HG03571 (cell line): ENCODE measurements around the gene GULP1.

ENCODE experiments used
- ATAC-seq: cut with Tn5 transposase; IDR thresholded peaks from one replicate; pipeline ENCODE4 v1.9.1; 2021; ENCODE audit not compliant: unreplicated experiment

The GULP1 gene

DNA sequence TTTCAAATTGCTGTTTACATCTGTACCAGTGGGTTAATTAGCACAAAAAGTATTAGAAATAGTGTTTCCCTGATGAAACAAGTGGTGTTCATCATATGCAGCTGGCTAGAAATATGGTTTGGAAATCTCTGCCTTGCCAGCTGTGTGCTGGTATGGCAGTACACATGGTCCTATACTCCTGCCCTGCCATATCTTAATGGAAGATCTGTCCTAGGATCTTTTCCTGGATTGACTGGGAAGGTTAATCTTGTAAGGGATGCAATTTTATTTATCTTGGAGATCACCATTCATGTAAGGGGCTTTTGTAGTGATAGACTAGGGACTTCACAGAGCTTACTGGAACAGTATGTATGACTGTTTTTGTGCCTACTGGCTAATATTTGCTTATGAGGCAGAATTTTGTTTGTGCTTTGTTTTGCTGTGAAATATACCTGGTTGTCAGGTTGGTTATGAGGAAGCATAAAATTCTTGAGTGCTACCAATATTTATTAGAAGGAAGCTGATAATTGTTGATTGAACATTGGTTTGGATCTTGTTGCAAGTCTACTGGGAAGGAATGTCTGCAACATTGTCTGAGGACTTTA is 73.5 kb downstream of the GULP1 start:
- ATAC-seq: no peak

DNA sequence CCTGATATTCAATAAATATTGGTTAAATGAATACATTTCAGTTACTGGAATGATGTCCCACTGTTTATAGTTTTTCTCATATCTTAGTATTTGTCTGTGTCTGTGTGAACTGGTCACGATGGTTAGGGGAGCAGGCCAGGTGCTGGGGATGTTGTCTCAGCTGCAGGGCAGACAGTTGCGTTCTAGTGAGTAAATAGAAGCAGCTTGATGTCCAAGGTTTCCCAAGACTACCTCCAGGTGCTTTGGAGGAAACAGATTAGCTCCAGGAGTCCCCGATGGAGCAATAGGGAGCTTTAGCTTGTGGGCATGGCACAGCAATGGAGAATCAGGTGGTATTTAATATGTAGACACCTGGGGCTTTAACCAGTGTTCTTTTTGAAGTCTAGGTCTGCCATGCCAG is 75.5 kb downstream of the GULP1 start:
- ATAC-seq: no peak

DNA sequence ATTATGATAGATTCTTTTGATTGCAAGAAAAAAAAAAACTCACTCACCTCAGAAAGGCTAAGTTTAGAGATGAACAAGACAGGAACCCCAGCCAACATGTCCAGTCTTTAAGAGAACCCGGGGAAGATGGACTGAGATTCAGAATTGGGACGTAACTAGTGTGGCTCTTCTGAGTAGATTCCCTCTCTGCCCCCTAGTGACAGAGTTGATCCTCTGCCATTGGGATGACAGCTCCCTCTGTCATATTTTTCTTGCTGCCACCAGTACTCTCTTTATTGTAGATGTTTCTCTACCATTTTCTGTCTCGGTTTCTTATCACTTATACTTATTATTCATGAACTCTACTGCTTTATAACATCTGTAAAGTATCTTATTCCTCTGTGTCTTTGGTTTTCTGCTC is 77.7 kb downstream of the GULP1 start:
- peak; percentile 66 for ATAC-seq

DNA sequence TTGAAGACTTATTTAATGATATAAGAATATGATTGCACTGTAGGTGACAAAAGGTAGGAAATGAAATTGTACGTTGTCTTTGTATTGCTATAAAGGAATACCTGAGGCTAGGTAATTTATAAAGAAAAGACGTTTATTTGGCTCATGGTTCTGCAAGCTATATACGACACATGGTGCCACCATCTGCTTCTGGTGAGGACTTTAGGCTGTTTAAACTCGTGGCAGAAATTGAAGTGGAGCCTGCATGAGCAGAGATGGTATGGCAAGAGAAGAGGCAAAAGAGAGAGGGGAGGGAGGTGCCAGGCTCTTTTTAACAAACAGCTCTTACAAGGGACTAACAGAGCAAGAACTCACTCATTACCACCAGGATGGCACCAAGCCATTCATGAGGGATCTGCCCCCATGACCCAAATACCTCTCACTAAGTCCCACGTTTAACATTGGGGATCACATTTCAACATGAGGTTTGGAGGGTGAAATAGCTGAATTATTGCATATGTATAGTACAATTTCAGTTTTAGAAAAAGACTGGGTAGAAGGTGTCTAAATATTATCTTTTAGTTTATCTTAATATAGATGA is 86.8 kb downstream of the GULP1 start:
- ATAC-seq: no peak

DNA sequence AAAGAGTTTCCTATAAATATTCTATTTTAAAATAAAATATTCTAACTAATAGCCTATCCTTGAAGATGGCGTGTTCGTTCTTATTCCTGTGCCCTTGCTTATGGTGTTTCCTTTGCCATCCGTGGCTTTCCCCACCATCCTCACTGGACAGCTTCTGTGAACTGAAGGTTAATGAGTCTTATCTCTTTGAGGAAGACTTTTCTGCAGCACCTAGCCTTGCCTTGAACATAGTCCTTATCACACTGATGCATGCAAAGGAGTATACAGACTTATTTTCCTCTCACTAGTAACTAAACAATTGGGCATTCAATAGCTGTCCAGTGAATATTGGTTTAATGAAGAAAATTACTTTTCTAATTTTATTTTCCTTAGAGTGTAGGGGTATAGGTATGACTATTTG is 88.1 kb downstream of the GULP1 start:
- no peak for ATAC-seq

DNA sequence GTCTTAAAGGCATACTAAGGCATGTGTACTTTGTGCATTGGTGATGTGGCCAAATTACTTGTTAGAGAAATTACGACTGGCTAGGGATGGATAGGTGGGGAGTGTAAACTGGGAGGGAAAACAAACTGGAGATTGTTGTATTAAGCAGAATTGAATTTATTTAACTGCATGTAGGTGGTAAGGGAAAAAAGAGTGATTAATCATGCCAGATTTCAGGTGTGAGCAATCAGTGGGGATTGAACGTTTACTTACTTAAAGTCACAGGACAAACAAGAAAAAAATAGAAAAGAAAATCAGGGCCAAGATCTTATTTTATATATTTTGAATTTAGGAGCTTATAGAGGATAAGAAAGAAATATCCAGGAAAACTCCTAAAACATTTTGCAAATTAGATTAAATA is 88.6 kb downstream of the GULP1 start:
- ATAC-seq: no peak

DNA sequence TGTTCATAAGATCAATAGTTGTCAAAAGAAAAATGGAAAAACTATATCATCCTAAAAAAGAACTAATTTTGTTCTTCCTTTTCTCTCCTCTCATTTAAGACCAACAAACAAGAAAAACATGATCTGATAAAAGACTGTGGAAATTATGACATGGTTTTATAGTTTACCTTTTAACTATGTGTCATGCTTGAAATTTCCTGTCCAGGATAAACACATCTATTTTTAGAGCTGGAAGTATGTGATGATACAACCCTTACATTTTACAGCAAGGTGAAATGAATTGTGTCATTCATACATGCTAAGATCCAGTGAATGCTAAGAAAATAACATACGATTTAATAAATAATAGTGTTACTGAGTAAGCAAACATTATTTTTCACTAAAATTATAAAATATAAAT is 89.9 kb downstream of the GULP1 start:
- ATAC-seq: no peak

DNA sequence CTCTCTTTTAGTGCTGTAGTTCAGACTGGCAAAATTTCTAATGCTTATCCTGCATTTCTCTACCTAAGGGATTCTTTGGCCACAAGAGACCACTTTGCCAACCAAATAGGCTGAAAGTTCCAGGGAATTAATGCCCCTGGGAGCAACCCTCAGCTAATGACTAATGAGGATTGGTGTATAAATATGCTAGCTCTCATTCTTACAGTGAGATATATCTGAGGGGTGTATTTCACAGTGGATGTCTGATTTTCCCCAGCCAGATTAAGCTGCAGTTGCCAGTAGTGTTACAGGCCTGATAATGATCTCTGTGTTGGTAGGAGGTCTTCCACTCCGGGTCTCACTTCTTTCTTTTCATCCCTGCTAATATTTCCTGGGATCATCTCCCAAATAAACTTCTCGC is 90.4 kb downstream of the GULP1 start:
- ATAC-seq: no peak

DNA sequence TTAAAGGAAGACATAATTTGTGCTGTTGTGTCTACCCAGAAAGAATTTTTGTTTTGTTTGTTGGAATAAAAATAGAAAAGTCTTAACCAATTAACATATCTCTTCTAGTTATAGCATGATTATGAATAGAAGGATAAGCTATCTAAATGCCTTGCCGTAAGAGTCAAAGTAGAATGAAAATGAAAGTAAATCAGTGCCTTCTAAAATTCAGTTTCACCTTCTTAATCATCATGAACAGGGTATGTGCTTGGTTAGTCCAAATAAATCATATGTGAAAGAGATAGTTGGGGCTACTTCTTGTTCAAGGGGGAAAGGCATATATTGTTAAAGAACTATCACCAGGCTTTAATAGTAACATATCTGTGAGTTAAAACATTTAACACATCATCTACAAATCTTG is 91.5 kb downstream of the GULP1 start:
- no peak for ATAC-seq

DNA sequence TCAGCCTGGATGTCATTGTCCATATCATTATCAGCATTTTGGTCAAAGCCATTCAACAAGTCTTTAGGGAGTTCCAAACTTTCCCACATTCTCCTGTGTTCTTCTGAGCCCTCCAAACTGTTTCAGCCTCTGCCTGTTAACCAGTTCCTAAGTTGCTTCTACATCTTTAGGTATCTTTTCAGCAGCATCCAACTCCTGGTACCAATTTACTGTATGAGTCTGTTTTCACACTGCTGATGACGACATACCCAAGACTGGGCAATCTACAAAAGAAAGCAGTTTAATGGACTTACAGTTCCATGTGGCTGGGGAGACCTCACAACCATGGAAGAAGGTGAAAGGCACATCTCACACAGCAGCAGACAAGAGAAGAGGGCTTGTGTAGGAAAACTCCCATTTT is 94.2 kb downstream of the GULP1 start:
- ATAC-seq: no peak

DNA sequence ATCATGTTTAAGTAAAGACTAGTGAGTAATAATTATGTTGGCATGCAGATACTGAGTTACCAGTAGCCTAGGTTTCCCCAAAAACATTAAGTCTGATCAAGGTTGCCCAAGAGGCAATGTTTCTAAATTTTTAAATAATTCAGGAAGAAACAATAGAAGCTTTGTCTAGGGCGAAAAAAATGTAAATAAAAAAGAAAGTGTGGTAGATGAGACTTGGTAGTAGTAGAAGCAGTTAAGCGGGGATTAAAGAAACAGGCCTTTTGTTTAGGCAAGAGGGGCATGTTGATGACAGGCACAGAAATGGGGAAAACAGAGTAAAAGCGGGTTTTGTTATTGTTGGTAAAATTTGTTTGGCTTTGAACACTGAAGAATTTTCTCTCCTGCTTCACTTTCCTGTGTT is 97.2 kb downstream of the GULP1 start:
- ATAC-seq: no peak

DNA sequence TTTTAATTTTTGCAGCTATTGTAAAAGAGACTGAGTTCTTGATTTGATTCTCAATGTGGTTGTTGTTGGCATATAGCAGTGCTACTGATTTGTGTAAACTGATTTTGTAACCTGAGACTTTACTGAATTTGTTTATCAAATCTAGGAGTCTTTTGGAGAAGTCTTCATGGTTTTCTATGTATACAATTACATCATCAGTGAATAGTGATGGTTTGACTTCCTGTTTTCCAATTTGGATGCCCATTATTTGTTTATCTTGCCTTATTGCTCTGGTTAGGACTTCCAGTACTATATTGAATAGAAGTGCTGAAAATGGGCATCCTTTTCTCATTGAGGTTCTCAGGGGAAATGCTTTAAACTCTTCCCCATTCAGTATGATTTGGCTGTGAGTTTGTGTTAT is 99.7 kb downstream of the GULP1 start:
- ATAC-seq: no peak

DNA sequence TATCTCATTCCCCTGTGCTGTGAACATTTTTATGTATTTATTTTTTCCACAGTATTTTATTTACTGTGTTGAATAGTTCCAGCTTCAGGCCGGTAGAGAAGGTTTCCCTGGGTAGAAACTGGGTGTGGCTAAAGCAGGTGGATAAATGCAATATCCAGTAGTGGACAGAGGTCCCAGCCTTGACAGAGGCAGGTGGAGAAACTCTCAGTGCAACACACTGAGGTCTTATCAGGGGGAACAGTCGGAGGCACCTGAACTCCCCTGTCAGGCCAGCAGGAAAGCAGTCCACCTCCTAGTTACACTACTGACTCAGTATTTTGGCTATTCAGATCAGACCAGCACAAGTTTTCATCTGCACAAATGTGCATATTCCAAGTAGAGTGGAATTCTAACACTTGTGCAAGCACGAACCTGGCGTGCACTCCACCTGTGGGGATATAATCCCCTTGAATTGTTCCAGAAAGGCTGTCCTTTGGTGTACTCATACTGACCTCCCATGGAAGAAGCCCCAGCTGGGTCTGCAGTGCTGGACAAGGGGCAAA is 103.3 kb downstream of the GULP1 start:
- no peak for ATAC-seq

DNA sequence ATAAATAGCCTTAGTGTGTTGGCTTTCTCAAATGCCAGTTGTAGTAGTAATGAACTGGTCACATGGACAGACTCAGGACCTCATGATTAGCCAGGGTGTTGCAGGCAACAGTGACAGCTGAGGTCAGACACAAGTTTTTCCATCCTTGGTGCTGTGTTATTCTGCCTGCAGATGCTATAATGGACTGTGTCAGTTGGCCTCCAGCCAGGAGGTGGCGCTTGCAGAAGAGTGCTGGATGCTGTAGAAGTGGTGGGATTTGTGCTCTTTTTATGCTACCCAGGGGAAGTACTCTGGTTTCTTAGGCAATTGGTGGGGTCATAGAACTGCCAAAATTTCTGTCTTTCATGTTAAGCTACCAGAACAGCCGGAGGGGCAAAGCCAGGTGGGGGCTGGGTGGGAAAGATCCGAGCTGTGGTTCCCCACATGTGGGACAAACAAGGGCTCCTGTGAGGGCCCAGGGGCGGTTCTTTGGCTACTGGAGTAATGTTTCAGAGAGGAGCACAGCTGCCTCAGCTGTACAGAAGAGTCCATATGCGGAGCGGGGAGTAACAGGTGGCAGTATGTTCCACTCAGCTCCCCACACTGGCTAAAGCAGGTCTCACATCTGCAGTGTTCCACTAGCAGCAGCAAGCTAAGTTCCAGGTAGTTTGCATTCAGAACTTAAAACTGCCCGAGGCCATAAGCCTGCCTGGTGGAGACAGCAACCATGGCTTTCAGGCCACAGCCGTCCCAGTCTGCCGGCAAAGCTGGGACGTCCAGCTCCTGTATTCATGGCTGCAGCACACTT is 104.4 kb downstream of the GULP1 start:
- ATAC-seq: no peak

DNA sequence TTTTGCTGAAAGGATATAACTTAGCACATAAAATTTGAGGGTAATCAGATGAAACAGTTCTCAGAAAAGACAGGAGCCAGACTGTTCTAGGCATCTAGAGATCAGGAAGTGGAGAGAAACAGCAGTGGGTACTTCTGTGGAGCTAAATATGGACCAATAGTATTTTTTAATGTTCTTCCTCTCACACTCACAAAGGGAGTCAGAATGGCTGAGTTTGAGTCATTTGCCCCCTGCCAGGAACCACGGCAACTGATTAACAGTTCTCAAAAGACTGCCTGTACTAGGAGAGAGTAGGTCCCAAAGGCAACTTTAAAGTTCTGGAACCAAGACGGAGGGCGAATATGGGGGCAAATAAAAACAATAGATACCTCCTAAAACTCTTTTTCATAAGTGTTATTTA is 107.5 kb downstream of the GULP1 start:
- no peak for ATAC-seq

DNA sequence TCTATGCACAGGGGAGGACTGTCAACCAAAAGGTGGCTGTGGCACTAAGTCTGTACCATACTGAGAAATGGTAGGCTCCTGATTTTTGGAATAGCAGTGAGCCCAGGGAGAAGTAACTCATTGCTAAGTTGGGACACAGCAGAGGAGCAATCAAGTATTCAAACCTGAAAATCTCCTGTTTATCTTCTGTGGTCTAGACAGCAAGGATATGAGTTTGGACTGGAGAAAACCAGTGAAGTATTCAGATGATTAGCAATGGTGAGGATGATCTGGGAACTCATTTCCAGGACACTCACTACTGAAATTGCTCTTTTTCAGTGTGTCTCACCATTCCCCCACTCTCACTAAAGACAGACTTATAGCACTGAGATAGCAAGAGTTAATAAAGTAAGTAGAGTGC is 112.0 kb downstream of the GULP1 start:
- no peak for ATAC-seq

DNA sequence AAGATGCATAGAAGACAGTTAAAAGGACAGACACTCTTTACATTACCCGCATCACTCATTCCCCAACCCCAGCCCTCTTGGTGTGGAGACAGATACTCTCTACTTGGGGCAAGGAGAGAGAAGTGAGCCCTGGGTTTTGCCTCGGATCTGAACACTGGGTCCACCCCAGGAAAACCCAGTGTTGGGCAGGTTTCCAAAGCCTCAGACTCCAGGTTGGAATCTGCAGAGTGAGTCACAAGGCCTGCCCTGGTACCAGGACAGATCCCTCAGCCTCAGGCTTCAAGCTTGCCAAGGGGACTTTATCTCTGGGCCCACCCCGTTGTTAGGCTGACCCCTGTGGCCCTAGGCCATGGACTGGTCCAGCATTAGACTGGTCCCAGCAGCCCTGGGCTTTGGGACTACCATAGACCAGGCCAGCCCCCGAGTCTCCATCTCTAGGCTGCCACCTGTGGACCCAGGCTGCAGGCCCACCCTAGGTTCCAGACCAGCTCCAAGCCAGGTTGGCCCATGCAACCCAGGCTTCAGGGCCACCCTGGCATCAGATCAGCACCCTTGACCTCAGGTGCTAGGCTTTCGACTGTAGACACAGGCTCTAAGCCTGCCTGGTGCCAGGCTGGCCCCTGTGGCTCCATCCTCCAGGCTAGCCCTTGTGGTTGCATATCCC is 112.8 kb downstream of the GULP1 start:
- ATAC-seq: no peak

DNA sequence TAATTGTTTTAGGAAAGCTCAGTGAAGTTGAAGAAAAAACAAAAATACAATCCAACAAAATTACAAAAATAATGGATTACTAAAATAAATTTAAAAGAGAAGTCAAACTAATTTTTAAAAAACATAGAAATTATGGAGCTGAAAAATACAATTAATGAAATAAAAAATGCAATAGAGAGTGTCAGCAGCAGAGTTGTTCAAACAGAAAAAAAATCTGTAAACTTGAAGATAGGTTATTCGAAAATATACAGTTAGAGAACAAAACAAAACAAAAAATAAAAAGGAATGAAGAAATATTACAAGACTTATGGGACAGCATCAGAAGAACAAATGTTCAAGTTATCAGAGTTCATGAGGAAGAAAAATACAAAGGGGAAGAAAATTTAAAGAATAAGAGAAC is 114.7 kb downstream of the GULP1 start:
- no peak for ATAC-seq

DNA sequence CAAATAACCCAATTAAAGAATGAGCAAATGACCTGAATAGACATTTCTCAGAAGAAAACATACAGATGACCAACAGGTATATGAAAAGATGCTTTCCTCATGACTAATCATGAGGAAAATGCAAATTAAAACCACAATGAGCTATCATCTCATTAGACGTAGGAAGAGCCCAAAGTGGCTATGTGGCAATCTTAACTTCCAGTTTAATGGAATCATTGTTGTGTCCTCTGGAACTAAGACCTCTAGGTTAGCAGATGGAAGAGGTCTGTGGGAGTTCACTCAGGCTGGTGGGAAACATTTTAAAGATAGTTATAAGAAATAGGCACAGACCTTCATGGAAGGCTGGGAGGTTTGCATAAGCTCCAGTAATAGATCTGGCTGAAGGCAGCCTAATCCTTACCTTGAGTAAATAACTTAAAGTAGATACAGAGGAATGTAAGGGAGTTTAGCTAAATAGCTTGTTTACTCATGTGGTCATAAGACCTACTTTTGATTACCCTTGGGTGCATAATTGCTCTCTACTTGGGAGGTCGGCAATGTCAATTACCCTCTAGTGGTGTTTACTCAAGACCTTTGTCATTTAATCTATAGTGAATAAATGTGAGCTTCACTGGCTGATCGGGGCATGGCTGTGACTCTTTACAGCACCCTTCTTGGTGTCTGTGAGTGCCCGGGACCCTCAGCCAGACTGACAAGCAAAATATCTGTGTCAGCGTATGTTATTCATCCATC is 119.0 kb downstream of the GULP1 start:
- ATAC-seq: no peak

DNA sequence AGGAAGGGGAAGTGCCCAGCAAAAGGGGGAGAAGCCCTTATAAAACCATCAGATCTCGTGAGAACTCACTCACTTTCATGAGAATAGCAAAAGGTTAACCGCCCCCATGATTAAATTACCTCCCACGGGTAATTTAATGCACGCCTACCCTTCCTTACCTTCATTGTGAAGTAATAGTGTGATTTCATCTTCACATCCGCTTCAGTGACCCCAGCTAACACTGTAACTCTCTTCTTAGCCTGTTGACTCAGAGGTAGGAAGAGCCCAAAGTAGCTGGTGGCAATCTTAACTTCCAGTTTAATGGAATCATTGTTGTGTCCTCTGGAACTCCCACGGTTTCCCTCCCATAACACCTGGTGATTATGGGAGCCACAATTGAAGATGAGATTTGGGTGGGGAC is 120.5 kb downstream of the GULP1 start:
- ATAC-seq: no peak

DNA sequence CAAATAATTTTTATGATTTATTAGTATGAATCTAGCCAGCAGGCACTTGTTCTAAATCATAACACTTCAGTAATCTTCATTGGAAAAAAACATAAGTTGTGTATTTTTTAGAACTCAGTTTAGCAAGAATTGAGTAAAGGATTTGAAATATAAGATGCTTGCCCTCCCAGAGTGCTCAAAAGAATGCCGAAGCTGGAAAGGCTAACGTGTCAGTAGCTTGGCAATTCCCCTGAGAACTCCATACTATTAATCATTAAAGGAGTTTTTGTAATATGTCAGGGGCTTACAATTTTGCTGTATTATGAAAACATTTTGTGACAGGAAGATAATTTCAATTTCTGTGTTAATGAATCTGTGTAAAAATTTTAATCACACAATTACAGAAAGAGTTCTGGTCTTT is 122.7 kb downstream of the GULP1 start:
- no peak for ATAC-seq
